Fibroblast of lung (primary cell): ENCODE results near the gene EXOSC6.

Source experiments
- CTCF ChIP-seq, 2 donors: IDR thresholded peaks in 1 of 2; conservative IDR thresholded peaks in 1 of 2; 1 replicate in 1 of 2; 2 replicates in 1 of 2; pipeline ENCODE4 v1.5.1; 2011 to 2012; ENCODE audit warnings: low read length in 2 of 2, control low read depth in 1 of 2, inconsistent platforms in 1 of 2, low read depth in 1 of 2, mild to moderate bottlenecking in 1 of 2
- EZH2 ChIP-seq: IDR thresholded peaks from 2 replicates; pipeline ENCODE4 v1.5.1; 2012; ENCODE audit warnings: low read length, control low read depth, mild to moderate bottlenecking; ENCODE audit errors: missing control alignments

- TF ChIP-seq CTCF (conservative IDR thresholded peaks at IDR 0.05 in 1 of 2, IDR thresholded peaks at IDR 0.05 in 1 of 2; ENCODE audit: low read depth in 1 of 2, low read length in 2 of 2) (no peak), EZH2 (no peak)
Measured at GRCh38 chr16:70254965-70255286, 3.2 kb upstream of the EXOSC6 start.
